ENCODE data around the gene EPB41L4A. TPM values are rescaled to one million over a fixed set of nuclear protein-coding genes. Genes with fewer than 3 reads are reported as not detected.
A peak's percentile ranks its signal among the peaks of the same experiment; 100 is the strongest.

EPB41L4A gene
- total RNA-seq, 1 experiment from 2014 or later, result 5.2 TPM

DNA sequence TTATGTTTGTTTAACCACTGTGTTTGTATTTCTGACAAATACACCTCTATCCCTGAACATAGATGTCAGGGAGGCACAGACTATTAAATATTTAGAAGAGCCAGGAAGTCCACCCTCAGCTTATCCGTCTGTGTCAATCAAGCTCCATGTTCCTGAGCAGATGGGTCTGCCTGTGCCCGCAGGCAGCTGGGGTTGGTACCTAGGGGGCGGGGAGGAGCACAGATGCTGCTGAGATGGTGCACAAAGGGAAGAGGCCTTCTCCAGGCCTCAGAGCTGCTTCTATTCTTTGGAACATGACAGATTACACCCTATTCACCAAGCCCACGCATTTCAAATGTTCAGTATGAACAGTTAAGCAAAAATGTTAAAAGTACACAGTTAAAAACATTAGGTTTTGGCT lies 142.1 kb downstream of the EPB41L4A start:
- peaks cover under 1% of the 10 kb centered on the region; the same call in 1 of the 2 replicates for H3K4me1 Mint-ChIP-seq
- no peak overlapping the region for H3K4me3 Mint-ChIP-seq
- H3K27me3 Mint-ChIP-seq (ENCODE audit: low read depth), result no peaks in the 10 kb centered on the region
- peak; percentile 73 for ATAC-seq
- no peaks in the 10 kb centered on the region for H3K9me3 Mint-ChIP-seq
- DNase-seq (ENCODE audit: low spot score), result peak; percentile 20
- CTCF ChIA-PET, result interaction anchor here (1.2 to 1.3 kb wide), 3 partner anchors 9 to 215 kb away, joined by 4 to 7 read pairs (median 5); no protein-coding TSS in a partner anchor
- POLR2A ChIA-PET, result interaction anchor here (0.5 kb wide), 1 partner anchor 487 kb away, joined by 3 read pairs; no protein-coding TSS in a partner anchor
- TF ChIP-seq FOXK1 (CRISPR knock-in tag; IDR thresholded peaks at IDR 0.05) (no peak), EMX1 (CRISPR knock-in tag; IDR thresholded peaks at IDR 0.05) (no peak), HMGXB4 (CRISPR knock-in tag; IDR thresholded peaks at IDR 0.05) (no peak), ZNF423 (CRISPR knock-in tag; IDR thresholded peaks at IDR 0.05) (no peak), NR2C2 (CRISPR knock-in tag; IDR thresholded peaks at IDR 0.05) (no peak)
- TF ChIP-seq, protein P1, sequence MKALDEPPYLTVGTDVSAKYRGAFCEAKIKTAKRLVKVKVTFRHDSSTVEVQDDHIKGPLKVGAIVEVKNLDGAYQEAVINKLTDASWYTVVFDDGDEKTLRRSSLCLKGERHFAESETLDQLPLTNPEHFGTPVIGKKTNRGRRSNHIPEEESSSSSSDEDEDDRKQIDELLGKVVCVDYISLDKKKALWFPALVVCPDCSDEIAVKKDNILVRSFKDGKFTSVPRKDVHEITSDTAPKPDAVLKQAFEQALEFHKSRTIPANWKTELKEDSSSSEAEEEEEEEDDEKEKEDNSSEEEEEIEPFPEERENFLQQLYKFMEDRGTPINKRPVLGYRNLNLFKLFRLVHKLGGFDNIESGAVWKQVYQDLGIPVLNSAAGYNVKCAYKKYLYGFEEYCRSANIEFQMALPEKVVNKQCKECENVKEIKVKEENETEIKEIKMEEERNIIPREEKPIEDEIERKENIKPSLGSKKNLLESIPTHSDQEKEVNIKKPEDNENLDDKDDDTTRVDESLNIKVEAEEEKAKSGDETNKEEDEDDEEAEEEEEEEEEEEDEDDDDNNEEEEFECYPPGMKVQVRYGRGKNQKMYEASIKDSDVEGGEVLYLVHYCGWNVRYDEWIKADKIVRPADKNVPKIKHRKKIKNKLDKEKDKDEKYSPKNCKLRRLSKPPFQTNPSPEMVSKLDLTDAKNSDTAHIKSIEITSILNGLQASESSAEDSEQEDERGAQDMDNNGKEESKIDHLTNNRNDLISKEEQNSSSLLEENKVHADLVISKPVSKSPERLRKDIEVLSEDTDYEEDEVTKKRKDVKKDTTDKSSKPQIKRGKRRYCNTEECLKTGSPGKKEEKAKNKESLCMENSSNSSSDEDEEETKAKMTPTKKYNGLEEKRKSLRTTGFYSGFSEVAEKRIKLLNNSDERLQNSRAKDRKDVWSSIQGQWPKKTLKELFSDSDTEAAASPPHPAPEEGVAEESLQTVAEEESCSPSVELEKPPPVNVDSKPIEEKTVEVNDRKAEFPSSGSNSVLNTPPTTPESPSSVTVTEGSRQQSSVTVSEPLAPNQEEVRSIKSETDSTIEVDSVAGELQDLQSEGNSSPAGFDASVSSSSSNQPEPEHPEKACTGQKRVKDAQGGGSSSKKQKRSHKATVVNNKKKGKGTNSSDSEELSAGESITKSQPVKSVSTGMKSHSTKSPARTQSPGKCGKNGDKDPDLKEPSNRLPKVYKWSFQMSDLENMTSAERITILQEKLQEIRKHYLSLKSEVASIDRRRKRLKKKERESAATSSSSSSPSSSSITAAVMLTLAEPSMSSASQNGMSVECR (CRISPR knock-in tag; IDR thresholded peaks at IDR 0.05; ENCODE audit: borderline replicate concordance), result no peak
- TF ChIP-seq, protein P2, sequence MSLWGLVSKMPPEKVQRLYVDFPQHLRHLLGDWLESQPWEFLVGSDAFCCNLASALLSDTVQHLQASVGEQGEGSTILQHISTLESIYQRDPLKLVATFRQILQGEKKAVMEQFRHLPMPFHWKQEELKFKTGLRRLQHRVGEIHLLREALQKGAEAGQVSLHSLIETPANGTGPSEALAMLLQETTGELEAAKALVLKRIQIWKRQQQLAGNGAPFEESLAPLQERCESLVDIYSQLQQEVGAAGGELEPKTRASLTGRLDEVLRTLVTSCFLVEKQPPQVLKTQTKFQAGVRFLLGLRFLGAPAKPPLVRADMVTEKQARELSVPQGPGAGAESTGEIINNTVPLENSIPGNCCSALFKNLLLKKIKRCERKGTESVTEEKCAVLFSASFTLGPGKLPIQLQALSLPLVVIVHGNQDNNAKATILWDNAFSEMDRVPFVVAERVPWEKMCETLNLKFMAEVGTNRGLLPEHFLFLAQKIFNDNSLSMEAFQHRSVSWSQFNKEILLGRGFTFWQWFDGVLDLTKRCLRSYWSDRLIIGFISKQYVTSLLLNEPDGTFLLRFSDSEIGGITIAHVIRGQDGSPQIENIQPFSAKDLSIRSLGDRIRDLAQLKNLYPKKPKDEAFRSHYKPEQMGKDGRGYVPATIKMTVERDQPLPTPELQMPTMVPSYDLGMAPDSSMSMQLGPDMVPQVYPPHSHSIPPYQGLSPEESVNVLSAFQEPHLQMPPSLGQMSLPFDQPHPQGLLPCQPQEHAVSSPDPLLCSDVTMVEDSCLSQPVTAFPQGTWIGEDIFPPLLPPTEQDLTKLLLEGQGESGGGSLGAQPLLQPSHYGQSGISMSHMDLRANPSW (CRISPR knock-in tag; conservative IDR thresholded peaks at IDR 0.05; ENCODE audit: low read depth), result no peak
- no peaks in the 10 kb centered on the region for H3K36me3 Mint-ChIP-seq
- H3K27ac Mint-ChIP-seq, result no peak overlapping the region

DNA sequence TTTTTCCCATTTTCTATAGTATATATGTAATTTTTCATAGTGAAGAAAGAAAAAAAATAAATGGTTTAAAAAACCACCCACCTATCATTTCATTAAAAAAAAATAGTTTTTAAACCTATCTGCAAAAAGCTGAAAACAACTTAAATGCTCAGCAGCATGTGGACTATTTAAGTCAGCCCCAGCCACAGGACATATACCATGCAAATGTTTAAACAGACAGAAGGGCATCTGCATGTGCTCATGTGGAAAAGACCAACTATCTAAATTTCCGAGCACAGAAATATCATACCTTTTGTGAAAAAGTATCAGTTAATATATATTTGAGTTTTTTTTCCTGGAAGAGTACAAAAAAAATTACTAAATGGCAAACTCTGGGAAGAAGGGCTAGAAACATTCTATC lies 143.4 kb downstream of the EPB41L4A start:
- no peak for ATAC-seq
- Mint-ChIP-seq H3K36me3 (no peaks in the 10 kb centered on the region), H3K4me3 (no peak overlapping the region), H3K27me3 (ENCODE audit: low read depth) (no peaks in the 10 kb centered on the region), H3K9me3 (no peaks in the 10 kb centered on the region), H3K27ac (no peak overlapping the region), H3K4me1 (no peaks in the 10 kb centered on the region; the same call in 1 of the 2 replicates)
- CTCF ChIA-PET, result no interaction called here
- no peak for DNase-seq (ENCODE audit: low spot score)
- TF ChIP-seq TCF7 (CRISPR knock-in tag; IDR thresholded peaks at IDR 0.05; ENCODE audit: low read depth) (no peak), ATF1 (CRISPR knock-in tag; IDR thresholded peaks at IDR 0.05) (no peak), HMGA2 (CRISPR knock-in tag; IDR thresholded peaks at IDR 0.05) (no peak), E2F5 (CRISPR knock-in tag; IDR thresholded peaks at IDR 0.05) (no peak), NR3C1 (CRISPR knock-in tag; conservative IDR thresholded peaks at IDR 0.05; ENCODE audit: low read depth) (no peak), ATF2 (CRISPR knock-in tag; IDR thresholded peaks at IDR 0.05; ENCODE audit: borderline replicate concordance, low read depth) (no peak)
- POLR2A ChIA-PET, result no interaction called here
